Mesendoderm (in vitro differentiated cells): Measurements from ENCODE around the gene CNTRL.
A peak's percentile ranks its signal among the peaks of the same experiment; 100 is the strongest.

Source experiments
- DNase-seq: peaks from one replicate; pipeline ENCODE4 v3.0.0; 2013
- H2AK5ac ChIP-seq: 2 replicates; pipeline ENCODE4 v1.6.1; 2013; ENCODE audit warnings: low read length, inconsistent platforms
- H2BK120ac ChIP-seq: 2 replicates; pipeline ENCODE4 v1.6.1; 2013; ENCODE audit warnings: low read depth, mild to moderate bottlenecking, low read length, moderate library complexity, mixed read lengths
- H2BK15ac ChIP-seq: replicated peaks from 2 replicates; pipeline ENCODE4 v1.6.1; 2013; ENCODE audit warnings: low read depth, mild to moderate bottlenecking, moderate library complexity
- H2BK5ac ChIP-seq: 2 replicates; pipeline ENCODE4 v1.6.1; 2013; ENCODE audit warnings: low read length, inconsistent platforms
- H3K18ac ChIP-seq: 2 replicates; pipeline ENCODE4 v1.6.1; 2013; ENCODE audit warnings: mild to moderate bottlenecking, low read length, mixed read lengths
- H3K23ac ChIP-seq: one replicate; pipeline ENCODE4 v1.6.1; 2013; ENCODE audit warnings: low read length
- H3K27ac ChIP-seq: 2 replicates; pipeline ENCODE4 v1.5.1; 2013; ENCODE audit warnings: low read depth, mild to moderate bottlenecking, inconsistent platforms, low read length, moderate library complexity
- H3K27me3 ChIP-seq: 2 replicates; pipeline ENCODE4 v1.6.1; 2013; ENCODE audit warnings: low read length, control low read depth, mild to moderate bottlenecking, inconsistent platforms; ENCODE audit not compliant: insufficient read depth, poor library complexity
- H3K36me3 ChIP-seq: 2 replicates; pipeline ENCODE4 v1.6.1; 2013; ENCODE audit warnings: low read length, inconsistent platforms; ENCODE audit not compliant: control insufficient read depth, insufficient read depth
- H3K4ac ChIP-seq: one replicate; pipeline ENCODE4 v1.6.1; 2013; ENCODE audit warnings: low read depth, mild to moderate bottlenecking, low read length, moderate library complexity
- H3K4me1 ChIP-seq: 2 replicates; pipeline ENCODE4 v1.6.1; 2013; ENCODE audit warnings: low read depth, low read length, inconsistent platforms; ENCODE audit not compliant: control insufficient read depth
- H3K4me2 ChIP-seq: 2 replicates; pipeline ENCODE4 v1.6.1; 2013; ENCODE audit warnings: low read length
- H3K4me3 ChIP-seq: 2 replicates; pipeline ENCODE4 v1.5.1; 2013; ENCODE audit warnings: mild to moderate bottlenecking, low read length
- H3K56ac ChIP-seq: one replicate; pipeline ENCODE4 v1.6.1; 2013; ENCODE audit warnings: low read length
- H3K79me1 ChIP-seq: 2 replicates; pipeline ENCODE4 v1.6.1; 2013; ENCODE audit warnings: low read length, inconsistent platforms
- H3K79me2 ChIP-seq: 2 replicates; pipeline ENCODE4 v1.6.1; 2013; ENCODE audit warnings: mild to moderate bottlenecking, low read length; ENCODE audit not compliant: control insufficient read depth, insufficient read depth
- H3K9ac ChIP-seq: 2 replicates; pipeline ENCODE4 v1.6.1; 2013; ENCODE audit warnings: low read length, inconsistent platforms
- H4K5ac ChIP-seq: one replicate; pipeline ENCODE4 v1.6.1; 2013; ENCODE audit warnings: low read length
- H4K8ac ChIP-seq: one replicate; pipeline ENCODE4 v1.6.1; 2013; ENCODE audit warnings: low read depth, mild to moderate bottlenecking, control low read depth, low read length, moderate library complexity
- WGBS: extraction: QIAGEN DNeasy Blood & Tissue Kit; methylation state at CpG from one replicate; pipeline ENCODE4 v1.1.7; 2013; ENCODE audit warnings: low lambda C conversion rate, missing lambda C conversion rate; ENCODE audit not compliant: insufficient coverage; ENCODE audit errors: extremely low coverage; 5-methylcytosine and 5-hydroxymethylcytosine counted together

CNTRL gene

GRCh38 chr9:121115466-121115865, 40.7 kb downstream of the CNTRL start:
- H3K56ac ChIP-seq, result no peak overlapping the region
- H3K4me2 ChIP-seq, result no peak overlapping the region
- no peaks in the 10 kb centered on the region for H3K4me1 ChIP-seq
- no CpG with 5 or more reads among the region's 1 CpG for WGBS
- no peak overlapping the region for H4K5ac ChIP-seq
- H3K36me3 ChIP-seq, result no peaks in the 10 kb centered on the region
- no peaks in the 10 kb centered on the region for H3K79me2 ChIP-seq
- H3K27ac ChIP-seq, result no peak overlapping the region
- H2BK120ac ChIP-seq, result no peak overlapping the region
- no peak overlapping the region for H2BK15ac ChIP-seq
- H3K4me3 ChIP-seq, result no peak overlapping the region
- H3K79me1 ChIP-seq, result no peaks in the 10 kb centered on the region
- no peaks in the 10 kb centered on the region for H3K27me3 ChIP-seq
- H2BK5ac ChIP-seq, result no peak overlapping the region
- no peak overlapping the region for H2AK5ac ChIP-seq
- DNase-seq, result no peak
- no peak overlapping the region for H3K9ac ChIP-seq
- no peak overlapping the region for H3K23ac ChIP-seq
- no peak overlapping the region for H3K4ac ChIP-seq
- no peak overlapping the region for H3K18ac ChIP-seq
- no peak overlapping the region for H4K8ac ChIP-seq

- no peak for DNase-seq
- Histone ChIP-seq H4K5ac (no peak overlapping the region), H3K18ac (no peak overlapping the region), H2BK120ac (no peak overlapping the region), H2BK5ac (no peak overlapping the region), H3K9ac (no peak overlapping the region), H3K79me2 (no peaks in the 10 kb centered on the region), H3K4me2 (no peak overlapping the region), H4K8ac (no peak overlapping the region), H3K79me1 (no peaks in the 10 kb centered on the region), H3K36me3 (no peaks in the 10 kb centered on the region), H3K27me3 (no peaks in the 10 kb centered on the region), H3K4ac (no peak overlapping the region), H2BK15ac (no peak overlapping the region), H3K4me1 (no peaks in the 10 kb centered on the region), H3K23ac (no peak overlapping the region), H2AK5ac (no peak overlapping the region), H3K56ac (no peak overlapping the region), H3K4me3 (no peak overlapping the region), H3K27ac (no peak overlapping the region)
- WGBS, result no CpG with 5 or more reads among the region's 2 CpGs
Measured at GRCh38 chr9:121118266-121118665, 43.5 kb downstream of the CNTRL start.

- H3K27me3 ChIP-seq, result no peaks in the 10 kb centered on the region
Measured at GRCh38 chr9:121120386-121120785, 45.6 kb downstream of the CNTRL start.

GRCh38 chr9:121121582-121122087, 46.9 kb downstream of the CNTRL start:
- H3K4me1 ChIP-seq, result no peaks in the 10 kb centered on the region
- H3K9ac ChIP-seq, result peak overlapping the region; percentile 39
- H3K27ac ChIP-seq, result no peak overlapping the region
- no peak overlapping the region for H3K18ac ChIP-seq
- H3K27me3 ChIP-seq, result no peaks in the 10 kb centered on the region
- peak; percentile 98 for DNase-seq
- no peaks in the 10 kb centered on the region for H3K79me2 ChIP-seq
- peak overlapping the region; percentile 26 for H3K4me2 ChIP-seq
- H3K4me3 ChIP-seq, result peak overlapping the region; percentile 5
- H2BK15ac ChIP-seq, result no peak overlapping the region
- H3K56ac ChIP-seq, result peak overlapping the region; percentile 44
- no peak overlapping the region for H4K8ac ChIP-seq
- no peak overlapping the region for H2BK5ac ChIP-seq
- H3K79me1 ChIP-seq, result no peaks in the 10 kb centered on the region
- no peaks in the 10 kb centered on the region for H3K36me3 ChIP-seq
- H2AK5ac ChIP-seq, result no peak overlapping the region
- no peak overlapping the region for H2BK120ac ChIP-seq
- H3K23ac ChIP-seq, result no peak overlapping the region
- no peak overlapping the region for H4K5ac ChIP-seq
- WGBS, result no CpG with 5 or more reads among the region's 17 CpGs
- no peak overlapping the region for H3K4ac ChIP-seq

More at GRCh38 chr9:121120386-121120785, 45.6 kb downstream of the CNTRL start:
- Histone ChIP-seq H3K4me1 (no peaks in the 10 kb centered on the region), H2AK5ac (no peak overlapping the region), H4K8ac (no peak overlapping the region), H3K23ac (no peak overlapping the region), H2BK120ac (no peak overlapping the region), H3K18ac (no peak overlapping the region), H3K4me2 (no peak overlapping the region), H3K4me3 (no peak overlapping the region), H2BK5ac (no peak overlapping the region), H3K79me2 (no peaks in the 10 kb centered on the region), H3K79me1 (no peaks in the 10 kb centered on the region), H2BK15ac (no peak overlapping the region), H3K36me3 (no peaks in the 10 kb centered on the region), H3K9ac (no peak overlapping the region), H3K4ac (no peak overlapping the region), H4K5ac (no peak overlapping the region), H3K27ac (no peak overlapping the region), H3K56ac (no peak overlapping the region)
- no peak for DNase-seq
- no CpG with 5 or more reads among the region's 2 CpGs for WGBS

GRCh38 chr9:121122246-121123032, 47.7 kb downstream of the CNTRL start:
- no peaks in the 10 kb centered on the region for H3K79me2 ChIP-seq
- H2BK15ac ChIP-seq, result no peak overlapping the region
- H3K4me2 ChIP-seq, result no peak overlapping the region
- H3K9ac ChIP-seq, result peak overlapping the region; percentile 14
- no peak overlapping the region for H3K27ac ChIP-seq
- no peak overlapping the region for H4K8ac ChIP-seq
- no peaks in the 10 kb centered on the region for H3K36me3 ChIP-seq
- H3K4me3 ChIP-seq, result no peak overlapping the region
- H3K79me1 ChIP-seq, result no peaks in the 10 kb centered on the region
- H4K5ac ChIP-seq, result no peak overlapping the region
- no peak overlapping the region for H3K4ac ChIP-seq
- no peaks in the 10 kb centered on the region for H3K27me3 ChIP-seq
- no peak overlapping the region for H2BK5ac ChIP-seq
- no peak overlapping the region for H3K18ac ChIP-seq
- H2BK120ac ChIP-seq, result no peak overlapping the region
- no peak for DNase-seq
- H2AK5ac ChIP-seq, result no peak overlapping the region
- WGBS, result no CpG with 5 or more reads among the region's 5 CpGs
- H3K23ac ChIP-seq, result no peak overlapping the region
- H3K56ac ChIP-seq, result peak overlapping the region; percentile 40
- H3K4me1 ChIP-seq, result no peaks in the 10 kb centered on the region
